Effector memory CD4-positive, alpha-beta T cell (primary cell): Measurements from ENCODE around the gene SLC2A14.
"Not testable (repeated sequence)": the region's sequence is repeated elsewhere in the genome, so short reads cannot be mapped to it uniquely, and the experiment has no call there.

Experiments used
- DNase-seq, 3 donors: peaks; one replicate each; pipeline ENCODE4 v3.0.0-alpha.2; 2020
- H3K27ac ChIP-seq: 2 replicates; pipeline ENCODE4 v1.7.0; 2013; ENCODE audit warnings: mild to moderate bottlenecking, low read length, moderate library complexity; ENCODE audit not compliant: insufficient read depth, poor library complexity, severe bottlenecking
- H3K27me3 ChIP-seq: replicated peaks from 2 replicates; pipeline ENCODE4 v1.7.0; 2013; ENCODE audit warnings: mild to moderate bottlenecking, low read length; ENCODE audit not compliant: insufficient read depth, control insufficient read depth, poor library complexity, severe bottlenecking
- H3K36me3 ChIP-seq: 2 replicates; pipeline ENCODE4 v1.7.0; 2013; ENCODE audit warnings: mild to moderate bottlenecking, low read length, moderate library complexity; ENCODE audit not compliant: control insufficient read depth, insufficient read depth
- H3K4me1 ChIP-seq: 2 replicates; pipeline ENCODE4 v1.7.0; 2013; ENCODE audit warnings: low read length, mild to moderate bottlenecking; ENCODE audit not compliant: control insufficient read depth, insufficient read depth, poor library complexity, severe bottlenecking
- H3K4me3 ChIP-seq: 2 replicates; pipeline ENCODE4 v1.7.0; 2013; ENCODE audit warnings: low read length, low read depth, mild to moderate bottlenecking; ENCODE audit not compliant: insufficient read depth, poor library complexity, severe bottlenecking
- H3K9me3 ChIP-seq: 2 replicates; pipeline ENCODE4 v1.7.0; 2013; ENCODE audit warnings: mild to moderate bottlenecking, low read length, moderate library complexity; ENCODE audit not compliant: control insufficient read depth

SLC2A14 gene

GRCh38 chr12:7839226-7839625 lies 33.5 kb downstream of the SLC2A14 start:
- H3K4me1 ChIP-seq: not testable (repeated sequence)

GRCh38 chr12:7837366-7837765 lies 35.3 kb downstream of the SLC2A14 start:
- no peaks in the 10 kb centered on the region for H3K9me3 ChIP-seq
- no peak for DNase-seq
- no peaks in the 10 kb centered on the region for H3K27me3 ChIP-seq
- no peaks in the 10 kb centered on the region for H3K36me3 ChIP-seq
- no peaks in the 10 kb centered on the region for H3K4me1 ChIP-seq
- H3K27ac ChIP-seq: no peak overlapping the region
- H3K4me3 ChIP-seq: no peak overlapping the region

More at GRCh38 chr12:7839226-7839625, 33.5 kb downstream of the SLC2A14 start:
- not testable (repeated sequence) for H3K9me3 ChIP-seq, DNase-seq, H3K4me3 ChIP-seq, H3K36me3 ChIP-seq, H3K27ac ChIP-seq, H3K27me3 ChIP-seq

GRCh38 chr12:7835766-7836165 lies 36.9 kb downstream of the SLC2A14 start:
- H3K9me3 ChIP-seq: no peaks in the 10 kb centered on the region
- H3K27me3 ChIP-seq: no peaks in the 10 kb centered on the region
- no peak overlapping the region for H3K4me3 ChIP-seq
- no peaks in the 10 kb centered on the region for H3K36me3 ChIP-seq
- H3K4me1 ChIP-seq: no peaks in the 10 kb centered on the region
- no peak overlapping the region for H3K27ac ChIP-seq
- no peak for DNase-seq

GRCh38 chr12:7835116-7835515 lies 37.6 kb downstream of the SLC2A14 start:
- H3K9me3 ChIP-seq: no peaks in the 10 kb centered on the region
- H3K27me3 ChIP-seq: no peaks in the 10 kb centered on the region
- no peak overlapping the region for H3K27ac ChIP-seq
- no peak overlapping the region for H3K4me3 ChIP-seq
- DNase-seq: no peak
- no peaks in the 10 kb centered on the region for H3K36me3 ChIP-seq
- no peaks in the 10 kb centered on the region for H3K4me1 ChIP-seq

- Histone ChIP-seq H3K36me3 (no peaks in the 10 kb centered on the region), H3K4me1 (no peaks in the 10 kb centered on the region), H3K9me3 (no peaks in the 10 kb centered on the region), H3K27me3 (no peaks in the 10 kb centered on the region), H3K27ac (no peak overlapping the region), H3K4me3 (no peak overlapping the region)
- DNase-seq: no peak
Measured at GRCh38 chr12:7834701-7835100, 38.0 kb downstream of the SLC2A14 start.

- Histone ChIP-seq H3K4me1 (no peaks in the 10 kb centered on the region), H3K4me3 (no peak overlapping the region), H3K36me3 (no peaks in the 10 kb centered on the region), H3K27me3 (no peaks in the 10 kb centered on the region), H3K9me3 (no peaks in the 10 kb centered on the region), H3K27ac (no peak overlapping the region)
- no peak for DNase-seq
Measured at GRCh38 chr12:7833831-7834230, 38.9 kb downstream of the SLC2A14 start.

GRCh38 chr12:7833201-7833600 lies 39.5 kb downstream of the SLC2A14 start:
- not testable (repeated sequence) for H3K4me1 ChIP-seq, H3K36me3 ChIP-seq, DNase-seq, H3K4me3 ChIP-seq, H3K9me3 ChIP-seq, H3K27me3 ChIP-seq, H3K27ac ChIP-seq

- Histone ChIP-seq H3K4me1 (no peaks in the 10 kb centered on the region), H3K9me3 (no peaks in the 10 kb centered on the region), H3K27ac (no peak overlapping the region), H3K27me3 (no peaks in the 10 kb centered on the region), H3K36me3 (no peaks in the 10 kb centered on the region), H3K4me3 (no peak overlapping the region)
- DNase-seq: peak in 1 of 3 donors; percentile 1
Measured at GRCh38 chr12:7832059-7832696, 40.5 kb downstream of the SLC2A14 start.

GRCh38 chr12:7829737-7830136 lies 43.0 kb downstream of the SLC2A14 start:
- not testable (repeated sequence) for H3K4me1 ChIP-seq, H3K27ac ChIP-seq, H3K4me3 ChIP-seq, DNase-seq, H3K36me3 ChIP-seq, H3K9me3 ChIP-seq, H3K27me3 ChIP-seq

- H3K27ac ChIP-seq, DNase-seq, H3K9me3 ChIP-seq: not testable (repeated sequence)
Measured at GRCh38 chr12:7825754-7826153, 47.0 kb downstream of the SLC2A14 start.

More at GRCh38 chr12:7825754-7826153, 47.0 kb downstream of the SLC2A14 start:
- not testable (repeated sequence) for H3K36me3 ChIP-seq, H3K4me3 ChIP-seq, H3K27me3 ChIP-seq, H3K4me1 ChIP-seq
